Astrocyte of the cerebellum (primary cell): ENCODE measurements around the gene CTU2.

Experiments
- DNase-seq: peaks from one replicate; pipeline ENCODE4 v3.0.0-alpha.2; 2011; ENCODE audit warnings: low read depth
- H3K4me3 ChIP-seq: 2 replicates; pipeline ENCODE4 v1.5.1; 2011; ENCODE audit warnings: mild to moderate bottlenecking, low read depth, low read length, moderate library complexity
- in situ Hi-C: cut with HindIII; loops from 2 replicates; pipeline ENCODE4 v1.10.0; 2017; ENCODE audit warnings: low sequenced_read_pairs
- TF ChIP-seq, protein P1 (sequence below): IDR thresholded peaks from 2 replicates; pipeline ENCODE4 v1.5.1; 2012; ENCODE audit warnings: low read length, low read depth, moderate library complexity, mild to moderate bottlenecking; ENCODE audit errors: missing control alignments

Gene CTU2

GRCh38 chr16:88723507-88723887 is 17.2 kb downstream of the CTU2 start:
- TF ChIP-seq, protein P1, sequence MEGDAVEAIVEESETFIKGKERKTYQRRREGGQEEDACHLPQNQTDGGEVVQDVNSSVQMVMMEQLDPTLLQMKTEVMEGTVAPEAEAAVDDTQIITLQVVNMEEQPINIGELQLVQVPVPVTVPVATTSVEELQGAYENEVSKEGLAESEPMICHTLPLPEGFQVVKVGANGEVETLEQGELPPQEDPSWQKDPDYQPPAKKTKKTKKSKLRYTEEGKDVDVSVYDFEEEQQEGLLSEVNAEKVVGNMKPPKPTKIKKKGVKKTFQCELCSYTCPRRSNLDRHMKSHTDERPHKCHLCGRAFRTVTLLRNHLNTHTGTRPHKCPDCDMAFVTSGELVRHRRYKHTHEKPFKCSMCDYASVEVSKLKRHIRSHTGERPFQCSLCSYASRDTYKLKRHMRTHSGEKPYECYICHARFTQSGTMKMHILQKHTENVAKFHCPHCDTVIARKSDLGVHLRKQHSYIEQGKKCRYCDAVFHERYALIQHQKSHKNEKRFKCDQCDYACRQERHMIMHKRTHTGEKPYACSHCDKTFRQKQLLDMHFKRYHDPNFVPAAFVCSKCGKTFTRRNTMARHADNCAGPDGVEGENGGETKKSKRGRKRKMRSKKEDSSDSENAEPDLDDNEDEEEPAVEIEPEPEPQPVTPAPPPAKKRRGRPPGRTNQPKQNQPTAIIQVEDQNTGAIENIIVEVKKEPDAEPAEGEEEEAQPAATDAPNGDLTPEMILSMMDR: no peak
- no peak overlapping the region for H3K4me3 ChIP-seq
- in situ Hi-C loops: no loop called here
- no peak for DNase-seq

DNA sequence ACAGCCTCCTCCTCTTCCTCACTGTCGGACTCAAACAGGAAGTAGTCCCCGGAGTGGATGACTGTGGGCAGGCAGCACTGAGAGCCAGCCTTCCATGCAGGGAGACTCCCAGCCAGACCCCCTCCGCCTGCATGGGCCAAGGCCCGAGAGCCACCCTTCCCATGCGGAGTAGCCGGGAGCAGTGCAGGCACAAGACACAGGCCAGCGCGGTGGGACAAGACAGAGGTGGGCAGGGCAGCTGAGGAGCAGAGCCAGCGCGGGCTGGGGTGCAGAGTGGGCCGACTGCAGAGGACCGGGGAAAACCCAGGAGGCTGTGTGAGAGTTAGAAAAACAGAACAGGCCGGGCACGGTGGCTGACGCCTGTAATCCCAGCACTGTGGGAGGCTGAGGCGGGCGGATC is 17.6 kb downstream of the CTU2 start:
- no peak overlapping the region for H3K4me3 ChIP-seq
- DNase-seq: no peak
- in situ Hi-C loops: no loop called here
- TF ChIP-seq, protein P1: no peak

DNA sequence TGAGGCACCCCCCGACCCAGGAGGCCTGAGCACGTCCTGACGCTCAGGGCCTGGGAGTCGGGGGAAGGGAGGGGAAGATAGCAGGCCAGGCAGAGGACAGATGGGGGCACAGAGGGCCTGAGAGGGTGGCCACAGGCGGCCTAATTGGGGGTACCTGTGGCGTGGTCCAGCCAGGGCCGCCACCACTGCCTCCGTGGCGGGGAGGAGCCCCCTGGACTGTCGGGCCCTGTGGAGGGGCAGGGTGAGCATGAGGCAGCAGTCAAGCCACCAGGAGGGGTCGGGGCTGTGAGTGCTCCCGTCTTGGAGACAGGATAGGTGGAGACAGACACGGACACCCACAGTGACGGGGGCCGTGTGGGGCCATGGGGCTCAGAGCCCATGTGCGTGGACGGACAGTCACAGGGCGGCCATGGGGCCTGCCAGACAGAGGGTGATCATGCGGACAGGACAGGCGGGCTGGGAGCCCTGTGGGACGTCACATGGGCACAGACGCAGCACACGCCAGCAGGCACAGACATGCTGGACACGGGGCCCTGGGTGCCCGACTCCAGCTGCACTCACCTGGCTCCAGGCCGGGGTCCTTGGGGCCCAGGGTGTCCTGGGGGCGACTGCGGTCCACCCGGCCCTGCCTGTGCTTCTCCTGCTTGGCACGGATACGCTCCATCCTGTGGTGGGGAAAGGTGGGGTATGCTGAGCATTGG is 18.7 kb downstream of the CTU2 start:
- in situ Hi-C loops: no loop called here
- TF ChIP-seq, protein P1: no peak
- no peak for DNase-seq
- no peak overlapping the region for H3K4me3 ChIP-seq

- no peak overlapping the region for H3K4me3 ChIP-seq
Observed at GRCh38 chr16:88725609-88726407, 19.5 kb downstream of the CTU2 start.

DNA sequence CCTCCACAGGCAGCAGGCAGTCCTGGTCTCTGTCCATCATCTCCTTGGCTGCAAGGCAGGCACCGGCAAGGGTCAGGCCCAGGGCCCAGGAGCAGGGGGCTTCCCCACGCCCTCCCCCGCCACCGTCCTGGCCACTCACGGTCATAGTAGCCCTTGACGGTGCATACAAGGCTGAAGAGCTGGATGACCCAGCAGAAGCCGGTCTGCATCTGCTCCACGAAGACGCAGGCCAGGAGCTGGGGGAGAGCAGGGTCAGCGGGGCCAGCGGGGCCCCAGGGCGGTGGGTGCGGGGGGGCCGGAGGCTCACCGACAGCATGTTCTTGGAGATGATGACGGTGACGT is 20.1 kb downstream of the CTU2 start:
- H3K4me3 ChIP-seq: no peak overlapping the region
- in situ Hi-C loops: no loop called here
- TF ChIP-seq, protein P1: no peak
- DNase-seq: no peak

More at GRCh38 chr16:88725609-88726407, 19.5 kb downstream of the CTU2 start:
- TF ChIP-seq, protein P1: no peak
- in situ Hi-C loops: no loop called here
- no peak for DNase-seq

GRCh38 chr16:88726981-88727380 is 20.7 kb downstream of the CTU2 start:
- in situ Hi-C loops: no loop called here
- H3K4me3 ChIP-seq: no peak overlapping the region
- TF ChIP-seq, protein P1: no peak
- DNase-seq: no peak
